ENCODE measurements around the gene LRPAP1.
"Not testable (repeated sequence)": the region's sequence is repeated elsewhere in the genome, so short reads cannot be mapped to it uniquely, and the experiment has no call there.

DNA sequence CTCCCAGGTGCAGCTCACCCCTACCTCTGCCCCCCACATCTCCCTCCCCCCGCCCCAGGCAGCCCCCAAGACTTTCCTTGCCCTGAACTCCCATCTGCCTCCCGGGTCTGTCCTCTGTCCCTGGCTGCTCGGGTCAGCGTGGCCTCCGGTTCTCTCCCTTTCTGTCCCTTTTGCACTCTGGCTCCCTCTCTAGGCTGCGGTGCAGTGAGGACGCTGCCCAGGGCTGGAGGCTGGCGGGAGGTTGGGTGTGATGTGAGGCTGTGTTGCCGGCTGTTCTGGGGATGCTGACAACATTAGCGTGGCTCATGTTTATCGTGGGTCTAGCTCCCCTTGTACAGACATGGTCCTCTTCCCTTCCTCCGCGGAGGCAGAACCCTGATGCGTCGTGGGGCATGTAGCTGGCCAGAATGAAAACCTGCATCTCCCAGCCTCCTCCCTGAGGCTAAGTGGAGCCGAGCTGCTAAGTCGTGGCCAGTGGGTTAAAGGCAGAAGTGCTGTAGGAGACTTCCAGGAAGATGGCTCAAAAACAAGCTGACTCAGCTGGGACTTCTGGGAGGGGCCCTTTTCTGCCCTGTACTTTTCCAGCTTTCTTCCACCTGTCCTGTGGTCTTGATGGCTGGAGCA, 24.1 kb upstream of the LRPAP1 start:
- not testable (repeated sequence) for TF ChIP-seq CTCF, POLR2A (IDR thresholded peaks at IDR 0.05)
